Astrocyte of the spinal cord (primary cell): ENCODE results near the gene KMT2B.

Source experiments
- DNase-seq: peaks from one replicate; pipeline ENCODE4 v3.0.0; 2011; ENCODE audit warnings: low read depth, low spot score
- H3K4me3 ChIP-seq: 2 replicates; pipeline ENCODE4 v1.5.1; 2011; ENCODE audit warnings: low read depth, mild to moderate bottlenecking, low read length, moderate library complexity
- CTCF ChIP-seq: IDR thresholded peaks from 2 replicates; pipeline ENCODE4 v1.5.1; 2012; ENCODE audit warnings: low read depth, mild to moderate bottlenecking, low read length, inconsistent platforms
- in situ Hi-C: cut with HindIII; loops from 2 replicates; pipeline ENCODE4 v1.10.0; 2017; ENCODE audit warnings: low sequenced_read_pairs

The KMT2B gene

GRCh38 chr19:35715355-35715809 lies 2.4 kb upstream of the KMT2B start:
- DNase-seq: no peak
- in situ Hi-C loops: no loop called here
- H3K4me3 ChIP-seq: no peak overlapping the region
- TF ChIP-seq CTCF: no peak

- no peak for DNase-seq
- H3K4me3 ChIP-seq: peak overlapping the region; percentile 75
- in situ Hi-C loops: no loop called here
- TF ChIP-seq CTCF: no peak
These were observed 1.6 kb upstream of the KMT2B start for GRCh38 chr19:35715981-35716800.

- DNase-seq: peak; percentile 85
- H3K4me3 ChIP-seq: peak overlapping the region; percentile 75
- in situ Hi-C loops: no loop called here
- TF ChIP-seq CTCF: peak; percentile 93
These were observed 770 bp upstream of the KMT2B start for GRCh38 chr19:35716801-35717664.

- in situ Hi-C loops: no loop called here
- no peak for TF ChIP-seq CTCF
- H3K4me3 ChIP-seq: peak overlapping the region; percentile 82
- DNase-seq: peak; percentile 2
These were observed 690 bp downstream of the KMT2B start for GRCh38 chr19:35718345-35719041.

- TF ChIP-seq CTCF: no peak
- H3K4me3 ChIP-seq: peak overlapping the region; percentile 82
- in situ Hi-C loops: no loop called here
- DNase-seq: no peak
These were observed 1.8 kb downstream of the KMT2B start for GRCh38 chr19:35719402-35720162.

GRCh38 chr19:35720163-35720524 lies 2.3 kb downstream of the KMT2B start:
- no peak for TF ChIP-seq CTCF
- in situ Hi-C loops: no loop called here

More at GRCh38 chr19:35720163-35720524, 2.3 kb downstream of the KMT2B start:
- DNase-seq: no peak
- no peak overlapping the region for H3K4me3 ChIP-seq
